Gastrocnemius medialis (tissue), 4 donors: ENCODE measurements around the gene BTRC. TPM values are rescaled to one million over a fixed set of nuclear protein-coding genes. Genes with fewer than 3 reads are reported as not detected.

Experiments
- ATAC-seq, 2 donors: fragments of 150-250 bp; one replicate each; pipeline ENCODE4 v1.9.1; 2016
- DNase-seq, 2 donors: peaks; one replicate each; pipeline ENCODE4 v3.0.0-alpha.2; 2019
- H3K27ac ChIP-seq, 4 donors: fragments of 200-600 bp; sonication (generic); 1 replicate in 1 of 4; 2 replicates in 3 of 4; pipeline ENCODE4 v1.5.1; 2016 to 2018; ENCODE audit warnings: mild to moderate bottlenecking in 2 of 4, moderate library complexity in 1 of 4
- H3K27me3 ChIP-seq, 3 donors: fragments of 200-600 bp; sonication (generic) in 2 of 3; 1 replicate in 1 of 3; 2 replicates in 2 of 3; pipeline versions ENCODE4 v1.5.1 to v1.6.0; 2016 to 2019; ENCODE audit warnings: mild to moderate bottlenecking in 1 of 3, moderate library complexity in 1 of 3
- H3K36me3 ChIP-seq, 2 donors: fragments of 200-600 bp; sonication (generic) in 1 of 2; one replicate each; pipeline ENCODE4 v1.5.1; 2017 to 2018
- H3K4me1 ChIP-seq, 2 donors: fragments of 200-600 bp; sonication (generic) in 1 of 2; one replicate each; pipeline ENCODE4 v1.5.1; 2016 to 2017; ENCODE audit warnings: mild to moderate bottlenecking in 2 of 2
- H3K4me3 ChIP-seq, 4 donors: fragments of 200-600 bp; sonication (generic) in 3 of 4; 1 replicate in 1 of 4; 2 replicates in 3 of 4; pipeline ENCODE4 v1.5.1; 2016 to 2019; ENCODE audit warnings: mild to moderate bottlenecking in 2 of 4
- H3K9me3 ChIP-seq, 3 donors: fragments of 200-600 bp; sonication (generic) in 2 of 3; 1 replicate in 1 of 3; 2 replicates in 2 of 3; pipeline ENCODE4 v1.5.1; 2016 to 2019
- POLR2A ChIP-seq, 2 donors: fragments of 450-650 bp; IDR thresholded peaks; one replicate each; pipeline ENCODE4 v1.6.1; 2017; ENCODE audit warnings: antibody characterized with exemption in 2 of 2, mild to moderate bottlenecking in 2 of 2, moderate library complexity in 2 of 2
- in situ Hi-C, 4 donors: fragments of 200-750 bp; cut with MboI; loops; one replicate each; pipeline versions ENCODE4 v1.15.0 to v1.8.0; 2017; ENCODE audit warnings: low sequenced_read_pairs in 4 of 4
- intact Hi-C: fragments of 100-400 bp; cut with DNase I; formaldehyde crosslinking; loops from one replicate; pipeline ENCODE4 v1.15.1; 2023; ENCODE audit warnings: low total_unique reads
- total RNA-seq, 4 donors: library from RNA; depleted of rRNA; stranded (reverse); fragments of >200 nt; gene quantifications; one replicate each; pipeline versions ENCODE4 v1.1.0 to v1.2.3, GENCODE V29; 2016
- TF ChIP-seq, protein P1 (sequence below), 5 experiments: fragments of 450-650 bp in 3 of 5; fragments of 200-600 bp in 2 of 5; sonication (generic) in 2 of 5; IDR thresholded peaks in 4 of 5; conservative IDR thresholded peaks in 1 of 5; 1 replicate in 4 of 5; 2 replicates in 1 of 5; pipeline ENCODE4 v1.5.1; 2016 to 2019; ENCODE audit warnings: antibody characterized with exemption in 5 of 5, mild to moderate bottlenecking in 3 of 5, moderate library complexity in 3 of 5

Gene BTRC
- total RNA-seq = 10 to 100 TPM in 3 of 4 donors, 1 to 10 TPM in 1; 8.7 to 17.3 (median 12.6) TPM

DNA sequence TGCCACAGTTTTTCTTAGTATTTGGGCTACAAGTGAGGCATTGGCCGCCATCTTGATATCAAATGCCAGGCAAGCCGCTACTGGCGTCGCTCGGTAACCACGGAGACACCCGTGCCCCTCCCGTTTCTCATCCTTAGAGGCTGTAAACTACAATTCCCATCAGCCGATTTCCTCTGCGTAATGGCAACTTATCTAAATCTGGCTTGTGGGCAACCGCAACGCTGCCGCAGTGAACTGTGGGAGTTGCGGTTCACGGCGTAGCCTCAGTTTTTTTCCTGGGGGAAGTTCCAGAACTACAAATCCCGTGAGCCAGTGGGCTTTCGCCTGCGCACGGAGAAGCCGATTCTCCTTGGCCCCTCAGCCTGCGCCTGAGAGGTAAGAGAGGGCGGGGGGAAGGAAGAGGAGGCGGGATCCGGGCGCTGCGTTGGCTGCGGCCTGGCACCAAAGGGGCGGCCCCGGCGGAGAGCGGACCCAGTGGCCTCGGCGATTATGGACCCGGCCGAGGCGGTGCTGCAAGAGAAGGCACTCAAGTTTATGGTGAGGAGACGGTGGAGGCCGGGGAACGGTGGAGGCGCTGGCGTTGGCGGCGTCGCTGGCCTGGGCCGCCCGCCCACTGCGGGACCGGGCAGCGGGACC is at the start of gene BTRC:
Gene BTRC, plus strand, starts transcription at position 474 of the 636 bp plus-strand sequence. Its CDS starts 16 bp downstream, at position 490.
- Histone ChIP-seq H3K9me3 (no peaks in the 10 kb centered on the region), H3K27ac (peak within 1 kb of the TSS; percentile 82 to 96 (median 90)), H3K27me3 (no peaks in the 10 kb centered on the region), H3K4me3 (peak within 1 kb of the TSS; percentile 87 to 98 (median 94)), H3K4me1 (peaks cover 18 to 29% of the 10 kb centered on the region in 2 donors), H3K36me3 (no peaks in the 10 kb centered on the region)
- intact Hi-C loops (loop anchor here (5.0 to 10.0 kb wide), 3 partner anchors 103 to 461 kb away; partner anchors contain the start of genes LBX1 and OGA), in situ Hi-C loops (no loop called here)
- DNase-seq (peak; percentile 97 to 98), ATAC-seq (peak; percentile 97 to 98)
- peak; percentile 69 to 78 for TF ChIP-seq POLR2A (IDR thresholded peaks at IDR 0.05)
- TF ChIP-seq, protein P1, sequence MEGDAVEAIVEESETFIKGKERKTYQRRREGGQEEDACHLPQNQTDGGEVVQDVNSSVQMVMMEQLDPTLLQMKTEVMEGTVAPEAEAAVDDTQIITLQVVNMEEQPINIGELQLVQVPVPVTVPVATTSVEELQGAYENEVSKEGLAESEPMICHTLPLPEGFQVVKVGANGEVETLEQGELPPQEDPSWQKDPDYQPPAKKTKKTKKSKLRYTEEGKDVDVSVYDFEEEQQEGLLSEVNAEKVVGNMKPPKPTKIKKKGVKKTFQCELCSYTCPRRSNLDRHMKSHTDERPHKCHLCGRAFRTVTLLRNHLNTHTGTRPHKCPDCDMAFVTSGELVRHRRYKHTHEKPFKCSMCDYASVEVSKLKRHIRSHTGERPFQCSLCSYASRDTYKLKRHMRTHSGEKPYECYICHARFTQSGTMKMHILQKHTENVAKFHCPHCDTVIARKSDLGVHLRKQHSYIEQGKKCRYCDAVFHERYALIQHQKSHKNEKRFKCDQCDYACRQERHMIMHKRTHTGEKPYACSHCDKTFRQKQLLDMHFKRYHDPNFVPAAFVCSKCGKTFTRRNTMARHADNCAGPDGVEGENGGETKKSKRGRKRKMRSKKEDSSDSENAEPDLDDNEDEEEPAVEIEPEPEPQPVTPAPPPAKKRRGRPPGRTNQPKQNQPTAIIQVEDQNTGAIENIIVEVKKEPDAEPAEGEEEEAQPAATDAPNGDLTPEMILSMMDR (IDR thresholded peaks at IDR 0.05 in 4 of 5, conservative IDR thresholded peaks at IDR 0.05 in 1 of 5) = no peak

- in situ Hi-C loops = loop anchor here (10.0 to 25.0 kb wide), 5 partner anchors 133 to 260 kb away; no protein-coding TSS in a partner anchor
- no peaks in the 10 kb centered on the region for H3K36me3 ChIP-seq
- no peaks in the 10 kb centered on the region for H3K4me1 ChIP-seq
- no peaks in the 10 kb centered on the region for H3K9me3 ChIP-seq
- no peak overlapping the region for H3K27ac ChIP-seq
- peaks cover 0 to 3% (median under 1%) of the 10 kb centered on the region in 3 donors for H3K27me3 ChIP-seq
- DNase-seq (no peak), ATAC-seq (no peak)
- TF ChIP-seq POLR2A (IDR thresholded peaks at IDR 0.05) = no peak
- TF ChIP-seq, protein P1 (IDR thresholded peaks at IDR 0.05 in 4 of 5, conservative IDR thresholded peaks at IDR 0.05 in 1 of 5) = no peak
- H3K4me3 ChIP-seq = no peak overlapping the region
- intact Hi-C loops = no loop called here
These were observed 49.6 kb upstream of the BTRC start for GRCh38 chr10:101304316-101304715.

DNA sequence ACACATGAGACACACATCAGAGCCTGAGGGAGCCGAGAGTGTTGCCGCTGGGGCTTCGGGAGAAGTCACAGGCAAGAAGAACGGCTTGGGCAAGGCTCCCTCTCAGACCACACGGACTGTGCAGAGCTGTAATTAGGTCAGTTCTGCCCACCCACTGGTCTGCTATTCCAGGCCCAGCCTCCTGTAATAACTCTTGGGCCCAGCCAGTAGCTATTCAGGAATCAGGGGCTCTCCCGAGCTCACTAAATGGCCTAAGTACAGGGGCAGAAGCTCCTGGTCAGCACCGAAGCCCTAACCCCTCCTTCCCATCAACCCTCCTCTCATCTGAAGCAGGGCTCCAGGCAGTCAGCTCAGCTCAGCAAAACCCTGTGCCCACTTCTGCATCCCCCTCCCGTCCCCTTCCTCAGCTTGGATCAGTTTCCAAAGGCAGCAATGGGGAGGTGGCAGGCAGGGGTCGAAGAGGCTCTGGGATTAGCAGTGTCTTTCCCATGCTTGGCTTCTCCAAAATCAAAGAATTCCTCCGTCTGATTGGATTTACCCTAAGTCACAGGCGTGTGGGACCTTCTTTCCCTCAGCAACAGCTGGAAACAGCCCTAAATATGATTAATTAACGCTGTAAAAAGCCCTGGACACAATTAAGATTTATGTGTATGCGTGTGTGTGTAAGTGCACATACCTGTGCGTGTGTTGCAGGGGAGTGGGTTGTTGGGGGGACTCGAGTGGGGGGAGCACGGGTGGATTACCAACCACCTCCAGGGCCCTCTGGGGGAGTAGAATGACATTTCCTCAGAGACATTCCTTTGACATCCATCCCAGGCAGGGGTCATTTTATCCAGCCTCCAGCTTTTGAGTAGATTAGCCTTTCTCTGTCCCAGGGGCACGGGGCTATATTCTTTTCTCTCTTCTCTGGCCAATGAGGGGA is 48.4 kb upstream of the BTRC start:
- intact Hi-C loops = no loop called here
- peaks cover 5 to 11% (median 9%) of the 10 kb centered on the region in 3 donors for H3K27me3 ChIP-seq
- H3K4me1 ChIP-seq = no peaks in the 10 kb centered on the region
- H3K36me3 ChIP-seq = no peaks in the 10 kb centered on the region
- DNase-seq (no peak), ATAC-seq (no peak)
- in situ Hi-C loops = loop anchor here (10.0 to 25.0 kb wide), 5 partner anchors 132 to 259 kb away; no protein-coding TSS in a partner anchor
- TF ChIP-seq, protein P1 (IDR thresholded peaks at IDR 0.05 in 4 of 5, conservative IDR thresholded peaks at IDR 0.05 in 1 of 5) = no peak
- no peak for TF ChIP-seq POLR2A (IDR thresholded peaks at IDR 0.05)
- H3K9me3 ChIP-seq = no peaks in the 10 kb centered on the region
- H3K4me3 ChIP-seq = no peak overlapping the region
- no peak overlapping the region for H3K27ac ChIP-seq

- H3K4me1 ChIP-seq = no peaks in the 10 kb centered on the region
- no peak overlapping the region for H3K27ac ChIP-seq
- no peaks in the 10 kb centered on the region for H3K36me3 ChIP-seq
- DNase-seq (no peak), ATAC-seq (no peak)
- intact Hi-C loops = no loop called here
- H3K4me3 ChIP-seq = no peak overlapping the region
- TF ChIP-seq, protein P1 (IDR thresholded peaks at IDR 0.05 in 4 of 5, conservative IDR thresholded peaks at IDR 0.05 in 1 of 5) = no peak
- no peak for TF ChIP-seq POLR2A (IDR thresholded peaks at IDR 0.05)
- in situ Hi-C loops = loop anchor here (10.0 to 25.0 kb wide), 5 partner anchors 129 to 257 kb away; no protein-coding TSS in a partner anchor
- peaks cover 6 to 20% (median 12%) of the 10 kb centered on the region in 3 donors for H3K27me3 ChIP-seq
- H3K9me3 ChIP-seq = no peaks in the 10 kb centered on the region
These were observed 45.9 kb upstream of the BTRC start for GRCh38 chr10:101308051-101308450.
